ENCODE results near the gene CTCF. TPM values are rescaled to one million over a fixed set of nuclear protein-coding genes. Genes with fewer than 3 reads are reported as not detected.

CTCF gene
- total RNA-seq, 1 donor from 2014 or later: 45.0 TPM

GRCh38 chr16:67667817-67668494 is 105.6 kb downstream of the CTCF start:
- Histone ChIP-seq H3K4me3 (ENCODE audit: low read depth, low read length) (no peak overlapping the region), H3K27me3 (ENCODE audit: control insufficient read depth, insufficient read depth, low read length) (no peaks in the 10 kb centered on the region), H3K36me3 (ENCODE audit: control insufficient read depth, insufficient read depth, low read length) (no peaks in the 10 kb centered on the region)
- peak; percentile 92 for TF ChIP-seq CTCF (IDR thresholded peaks at IDR 0.05; ENCODE audit: insufficient read depth, low read length, poor library complexity, severe bottlenecking)
- peak; percentile 74 for DNase-seq (ENCODE audit: low read depth)

- no peak for DNase-seq (ENCODE audit: low read depth)
- no peak overlapping the region for H3K4me3 ChIP-seq (ENCODE audit: low read depth, low read length)
- no peaks in the 10 kb centered on the region for H3K27me3 ChIP-seq (ENCODE audit: control insufficient read depth, insufficient read depth, low read length)
- peak; percentile 9 for TF ChIP-seq CTCF (IDR thresholded peaks at IDR 0.05; ENCODE audit: insufficient read depth, low read length, poor library complexity, severe bottlenecking)
- no peaks in the 10 kb centered on the region for H3K36me3 ChIP-seq (ENCODE audit: control insufficient read depth, insufficient read depth, low read length)
These were observed 106.3 kb downstream of the CTCF start for GRCh38 chr16:67668495-67669157.

GRCh38 chr16:67669499-67670101 is 107.3 kb downstream of the CTCF start:
- no peaks in the 10 kb centered on the region for H3K27me3 ChIP-seq (ENCODE audit: control insufficient read depth, insufficient read depth, low read length)
- no peak for TF ChIP-seq CTCF (IDR thresholded peaks at IDR 0.05; ENCODE audit: insufficient read depth, low read length, poor library complexity, severe bottlenecking)
- no peak overlapping the region for H3K4me3 ChIP-seq (ENCODE audit: low read depth, low read length)
- DNase-seq (ENCODE audit: low read depth): no peak
- no peaks in the 10 kb centered on the region for H3K36me3 ChIP-seq (ENCODE audit: control insufficient read depth, insufficient read depth, low read length)

GRCh38 chr16:67672306-67672705 is 110.0 kb downstream of the CTCF start:
- Histone ChIP-seq H3K4me3 (ENCODE audit: low read depth, low read length) (no peak overlapping the region), H3K36me3 (ENCODE audit: control insufficient read depth, insufficient read depth, low read length) (peaks cover 2% of the 10 kb centered on the region), H3K27me3 (ENCODE audit: control insufficient read depth, insufficient read depth, low read length) (no peaks in the 10 kb centered on the region)
- DNase-seq (ENCODE audit: low read depth): no peak
- TF ChIP-seq CTCF (IDR thresholded peaks at IDR 0.05; ENCODE audit: insufficient read depth, low read length, poor library complexity, severe bottlenecking): no peak

GRCh38 chr16:67672739-67673662 is 110.7 kb downstream of the CTCF start:
- peak; percentile 77 for TF ChIP-seq CTCF (IDR thresholded peaks at IDR 0.05; ENCODE audit: insufficient read depth, low read length, poor library complexity, severe bottlenecking)
- Histone ChIP-seq H3K4me3 (ENCODE audit: low read depth, low read length) (no peak overlapping the region), H3K36me3 (ENCODE audit: control insufficient read depth, insufficient read depth, low read length) (peaks cover 2% of the 10 kb centered on the region), H3K27me3 (ENCODE audit: control insufficient read depth, insufficient read depth, low read length) (no peaks in the 10 kb centered on the region)
- no peak for DNase-seq (ENCODE audit: low read depth)

All from kidney epithelial cell (primary cell).